Measurements from ENCODE around the gene RGS8. TPM values are rescaled to one million over a fixed set of nuclear protein-coding genes. Genes with fewer than 3 reads are reported as not detected.

RGS8 gene, protein sequence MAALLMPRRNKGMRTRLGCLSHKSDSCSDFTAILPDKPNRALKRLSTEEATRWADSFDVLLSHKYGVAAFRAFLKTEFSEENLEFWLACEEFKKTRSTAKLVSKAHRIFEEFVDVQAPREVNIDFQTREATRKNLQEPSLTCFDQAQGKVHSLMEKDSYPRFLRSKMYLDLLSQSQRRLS
- total RNA-seq = not detected
- long read RNA-seq = 0 reads

GRCh38 chr1:182684116-182684828 lies at the start of gene RGS8:
Gene RGS8 (minus strand): TSS chr1:182684587. CDS start chr1:182669649, 14,938 bp downstream.
- DNase-seq = no peak
- ATAC-seq (ENCODE audit: poor library complexity) = no peak
- intact Hi-C loops (cut with DNase I) = no loop called here

DNA sequence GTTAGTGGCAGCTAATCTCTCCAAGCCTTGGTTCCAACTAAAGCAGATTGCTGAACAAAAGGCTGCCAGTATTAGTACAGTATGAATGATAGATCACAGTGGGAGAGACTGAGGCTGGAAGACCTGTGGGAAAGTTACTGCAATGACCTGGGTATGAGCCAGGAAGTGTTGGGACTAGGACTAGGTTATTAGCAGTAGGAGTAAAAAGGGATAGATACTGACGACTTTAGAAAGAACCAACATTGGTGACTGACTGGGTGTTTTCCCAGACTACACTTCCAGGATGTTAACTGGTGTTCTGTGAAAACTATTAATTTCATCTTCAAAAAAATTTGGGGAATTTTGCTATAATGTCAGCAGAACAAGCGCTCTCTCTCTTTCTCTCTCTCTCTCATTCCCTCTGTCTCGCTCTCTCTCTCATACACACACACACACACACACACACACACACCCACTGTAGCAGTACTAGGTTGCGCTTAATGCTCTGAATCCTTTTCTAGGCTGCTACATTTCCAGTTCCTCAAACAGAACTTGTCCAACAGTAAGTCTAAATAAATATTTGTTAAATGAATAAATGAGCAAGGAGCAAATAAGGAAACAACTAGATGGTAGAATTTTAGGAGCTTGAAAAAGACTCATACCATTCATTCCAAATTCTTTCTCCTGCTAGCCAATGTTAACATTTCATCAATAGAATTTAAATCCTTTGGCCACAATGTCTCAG lies 47.6 kb upstream of the RGS8 start:
- intact Hi-C loops (cut with DNase I) = no loop called here
- ATAC-seq (ENCODE audit: poor library complexity) (no peak), DNase-seq (no peak)

DNA sequence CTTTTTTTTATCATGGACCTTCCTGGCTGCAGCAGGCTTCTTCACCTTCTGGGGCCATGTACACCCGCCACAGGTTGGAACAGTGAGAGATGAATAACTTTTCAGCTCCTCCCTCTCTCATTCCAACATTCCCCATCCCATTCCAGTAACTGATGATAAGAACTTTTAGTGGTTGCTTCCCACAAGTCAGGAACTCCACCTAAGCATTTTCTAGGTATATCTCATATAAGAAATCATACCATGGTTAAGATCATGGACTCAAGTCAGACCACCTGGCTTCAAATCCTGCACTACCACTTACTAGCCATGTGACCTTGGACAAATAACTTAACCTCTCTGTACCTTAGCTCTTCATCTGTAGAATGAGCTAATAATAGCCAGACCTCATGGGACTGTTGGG lies 42.5 kb upstream of the RGS8 start:
- no peak for ATAC-seq (ENCODE audit: poor library complexity)
- intact Hi-C loops (cut with DNase I) = no loop called here
- DNase-seq = no peak

GRCh38 chr1:182725259-182726255 lies 41.2 kb upstream of the RGS8 start:
- ATAC-seq (ENCODE audit: poor library complexity) (no peak), DNase-seq (no peak)
- intact Hi-C loops (cut with DNase I) = no loop called here

DNA sequence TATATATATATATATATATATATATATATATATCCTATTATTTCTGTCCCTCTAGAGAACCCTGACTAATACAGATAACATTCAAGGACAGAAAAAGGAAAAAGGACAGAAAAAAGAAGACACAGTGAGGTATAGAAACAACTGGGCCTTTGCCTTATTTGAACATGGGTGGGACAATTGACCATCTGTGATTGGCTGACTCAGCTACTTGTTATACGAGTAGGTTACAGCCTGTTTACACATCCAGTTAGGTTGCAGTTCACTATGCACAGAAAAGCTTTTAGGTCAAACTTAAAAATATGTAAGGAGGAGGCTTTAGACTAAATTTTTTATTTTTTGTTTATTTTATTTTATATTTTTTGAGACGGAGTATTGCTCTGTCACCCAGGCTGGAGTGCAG lies 39.8 kb upstream of the RGS8 start:
- intact Hi-C loops (cut with DNase I) = no loop called here
- ATAC-seq (ENCODE audit: poor library complexity) (no peak), DNase-seq (no peak)

- DNase-seq = peak; percentile 83
Measured at GRCh38 chr1:182723200-182723599, 38.8 kb upstream of the RGS8 start.

GRCh38 chr1:182721525-182721924 lies 37.1 kb upstream of the RGS8 start:
- no peak for ATAC-seq (ENCODE audit: poor library complexity)
- DNase-seq = no peak
- intact Hi-C loops (cut with DNase I) = no loop called here

More at GRCh38 chr1:182723200-182723599, 38.8 kb upstream of the RGS8 start:
- ATAC-seq (ENCODE audit: poor library complexity) = peak; percentile 87
- intact Hi-C loops (cut with DNase I) = no loop called here

GRCh38 chr1:182720463-182720862 lies 36.1 kb upstream of the RGS8 start:
- DNase-seq (no peak), ATAC-seq (ENCODE audit: poor library complexity) (no peak)
- intact Hi-C loops (cut with DNase I) = no loop called here

DNA sequence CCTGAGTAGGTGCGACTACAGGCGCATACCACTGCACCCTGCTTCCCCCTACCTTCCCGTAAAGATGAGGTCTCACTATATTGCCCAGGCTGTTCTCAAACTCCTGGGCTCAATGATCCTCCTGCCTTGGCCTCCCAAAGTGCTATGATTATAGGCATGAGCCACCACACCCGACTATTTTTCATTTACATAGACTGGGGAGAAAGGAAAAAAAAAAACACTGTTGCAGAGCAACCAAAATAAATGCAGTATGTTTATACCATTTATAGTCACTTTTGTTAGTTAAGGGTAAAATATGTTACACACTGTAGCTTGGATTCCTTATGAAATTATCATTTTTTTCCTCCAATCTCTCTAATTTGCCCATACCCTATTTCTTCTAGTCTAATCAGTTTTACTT lies 35.2 kb upstream of the RGS8 start:
- intact Hi-C loops (cut with DNase I) = no loop called here
- DNase-seq = no peak

GRCh38 chr1:182718311-182718710 lies 33.9 kb upstream of the RGS8 start:
- DNase-seq (no peak), ATAC-seq (ENCODE audit: poor library complexity) (no peak)
- intact Hi-C loops (cut with DNase I) = no loop called here

More for the DNA sequence above, 35.2 kb upstream of the RGS8 start:
- no peak for ATAC-seq (ENCODE audit: poor library complexity)

DNA sequence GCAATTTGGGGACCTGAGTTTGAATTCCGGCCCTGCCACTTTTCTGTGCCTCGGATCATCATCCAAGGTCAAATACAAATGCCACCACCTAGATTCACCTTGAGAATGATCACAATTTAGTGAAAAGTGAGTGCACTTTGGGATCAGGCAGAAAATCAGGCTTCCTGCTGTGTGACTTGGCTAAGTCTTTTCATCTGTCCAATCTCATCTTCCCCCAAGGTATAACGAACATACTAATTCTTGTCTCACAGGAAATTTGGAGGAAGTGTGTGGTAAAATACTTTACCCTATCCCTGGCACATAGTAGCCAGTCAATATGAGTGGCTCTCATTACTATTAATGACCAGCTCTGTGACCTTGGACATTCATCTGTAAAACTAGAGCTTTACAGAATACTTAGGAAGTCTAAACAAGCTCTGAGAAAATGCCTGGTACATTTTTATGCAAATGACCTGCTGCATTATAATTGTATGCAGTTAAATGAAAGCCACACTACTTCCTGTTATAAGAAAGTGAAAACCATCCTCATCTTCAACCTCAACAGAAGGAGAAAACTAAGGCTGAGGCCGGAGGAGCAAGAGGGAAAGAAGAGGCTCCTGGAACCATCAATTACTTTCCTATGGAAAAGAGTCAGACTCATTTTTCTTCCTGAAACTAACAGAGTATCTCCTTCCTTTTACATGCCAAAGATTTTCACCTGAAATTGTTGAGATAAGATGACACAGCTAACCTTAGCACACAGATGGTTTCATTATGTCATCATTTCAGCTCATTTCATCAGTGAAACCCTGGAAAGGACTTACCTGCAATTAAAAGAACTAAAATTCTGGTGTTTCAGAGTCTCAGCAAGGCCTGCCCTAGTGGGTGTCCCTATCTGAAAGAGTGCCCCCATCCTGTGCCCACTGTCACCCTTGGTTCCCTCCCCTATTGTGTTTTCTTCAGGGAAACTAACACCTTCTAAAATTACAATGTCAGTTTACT lies 32.6 kb upstream of the RGS8 start:
- intact Hi-C loops (cut with DNase I) = no loop called here
- DNase-seq (no peak), ATAC-seq (ENCODE audit: poor library complexity) (no peak)

DNA sequence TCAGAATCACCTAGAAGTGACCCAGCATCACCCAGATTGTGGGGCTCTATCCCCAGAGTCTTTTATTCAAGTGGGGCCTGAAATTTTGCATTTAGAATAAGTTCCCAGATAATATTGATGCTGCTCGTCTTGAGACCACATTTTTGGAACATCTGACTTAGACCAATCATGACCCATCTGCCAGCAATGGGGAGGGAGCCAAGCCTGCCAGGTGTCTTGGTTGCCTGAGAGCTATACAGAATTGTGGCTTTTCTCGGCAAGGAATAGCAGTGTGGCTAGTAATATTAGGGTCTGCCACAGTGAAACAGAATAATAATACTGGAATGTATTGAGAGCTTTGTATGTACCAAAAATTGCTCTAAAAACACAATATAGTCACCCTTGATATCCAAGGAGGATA lies 31.1 kb upstream of the RGS8 start:
- DNase-seq = no peak
- no peak for ATAC-seq (ENCODE audit: poor library complexity)
- intact Hi-C loops (cut with DNase I) = no loop called here

GRCh38 chr1:182714546-182714945 lies 30.2 kb upstream of the RGS8 start:
- DNase-seq = no peak
- ATAC-seq (ENCODE audit: poor library complexity) = no peak
- intact Hi-C loops (cut with DNase I) = no loop called here

DNA sequence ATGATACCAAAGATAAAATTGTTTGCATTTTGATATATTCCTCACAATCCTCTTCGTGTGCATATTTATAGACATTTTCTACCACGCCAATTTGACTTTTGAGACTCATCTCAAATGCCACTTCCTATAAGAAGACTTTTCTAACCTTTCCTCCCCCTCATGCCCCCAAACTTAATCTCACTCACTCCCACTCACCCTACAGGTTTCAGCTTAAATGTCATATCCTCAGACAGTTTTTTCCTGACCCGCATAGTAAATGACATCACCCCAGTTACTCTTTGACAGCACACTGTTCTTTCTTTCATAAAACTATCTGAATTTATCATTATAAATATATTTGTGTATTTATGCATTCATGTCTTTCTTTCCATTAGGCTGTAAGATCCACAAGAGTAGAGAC lies 29.6 kb upstream of the RGS8 start:
- DNase-seq = no peak
- ATAC-seq (ENCODE audit: poor library complexity) = no peak
- intact Hi-C loops (cut with DNase I) = no loop called here

GRCh38 chr1:182713492-182713891 lies 29.1 kb upstream of the RGS8 start:
- intact Hi-C loops (cut with DNase I) = no loop called here
- ATAC-seq (ENCODE audit: poor library complexity) (no peak), DNase-seq (no peak)

GRCh38 chr1:182709855-182710254 lies 25.5 kb upstream of the RGS8 start:
- intact Hi-C loops (cut with DNase I) = no loop called here
- ATAC-seq (ENCODE audit: poor library complexity) (no peak), DNase-seq (no peak)

DNA sequence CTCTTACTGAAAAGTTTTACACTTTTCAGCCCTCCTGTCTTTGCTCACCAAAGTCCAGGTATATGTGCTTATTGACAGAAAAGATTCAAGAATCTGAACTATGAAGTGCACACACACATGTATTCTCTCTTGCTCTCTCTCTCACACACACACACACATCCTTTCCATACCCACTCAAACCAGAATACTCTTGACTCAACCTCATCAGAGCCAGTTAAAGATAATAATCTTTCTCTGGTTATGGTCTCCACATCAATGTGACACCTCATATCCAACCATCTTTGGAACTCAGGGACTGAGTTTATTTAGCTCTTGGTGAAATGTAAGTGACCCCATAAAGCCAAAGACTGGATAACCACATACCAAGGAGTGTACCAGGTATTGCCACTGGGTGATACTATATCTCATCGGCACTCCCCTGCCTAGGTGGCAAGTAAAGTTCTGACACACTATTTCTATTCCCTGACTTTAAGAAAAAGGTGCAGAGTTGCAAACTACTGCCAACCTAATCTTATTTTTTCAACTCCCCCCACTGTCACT lies 24.9 kb upstream of the RGS8 start:
- intact Hi-C loops (cut with DNase I) = no loop called here
- ATAC-seq (ENCODE audit: poor library complexity) (no peak), DNase-seq (no peak)
